ENCODE data around the gene A4GALT. TPM values are rescaled to one million over a fixed set of nuclear protein-coding genes. Genes with fewer than 3 reads are reported as not detected.

Gene A4GALT
- total RNA-seq, 1 donor from 2014 or later, result 94.9 TPM

DNA sequence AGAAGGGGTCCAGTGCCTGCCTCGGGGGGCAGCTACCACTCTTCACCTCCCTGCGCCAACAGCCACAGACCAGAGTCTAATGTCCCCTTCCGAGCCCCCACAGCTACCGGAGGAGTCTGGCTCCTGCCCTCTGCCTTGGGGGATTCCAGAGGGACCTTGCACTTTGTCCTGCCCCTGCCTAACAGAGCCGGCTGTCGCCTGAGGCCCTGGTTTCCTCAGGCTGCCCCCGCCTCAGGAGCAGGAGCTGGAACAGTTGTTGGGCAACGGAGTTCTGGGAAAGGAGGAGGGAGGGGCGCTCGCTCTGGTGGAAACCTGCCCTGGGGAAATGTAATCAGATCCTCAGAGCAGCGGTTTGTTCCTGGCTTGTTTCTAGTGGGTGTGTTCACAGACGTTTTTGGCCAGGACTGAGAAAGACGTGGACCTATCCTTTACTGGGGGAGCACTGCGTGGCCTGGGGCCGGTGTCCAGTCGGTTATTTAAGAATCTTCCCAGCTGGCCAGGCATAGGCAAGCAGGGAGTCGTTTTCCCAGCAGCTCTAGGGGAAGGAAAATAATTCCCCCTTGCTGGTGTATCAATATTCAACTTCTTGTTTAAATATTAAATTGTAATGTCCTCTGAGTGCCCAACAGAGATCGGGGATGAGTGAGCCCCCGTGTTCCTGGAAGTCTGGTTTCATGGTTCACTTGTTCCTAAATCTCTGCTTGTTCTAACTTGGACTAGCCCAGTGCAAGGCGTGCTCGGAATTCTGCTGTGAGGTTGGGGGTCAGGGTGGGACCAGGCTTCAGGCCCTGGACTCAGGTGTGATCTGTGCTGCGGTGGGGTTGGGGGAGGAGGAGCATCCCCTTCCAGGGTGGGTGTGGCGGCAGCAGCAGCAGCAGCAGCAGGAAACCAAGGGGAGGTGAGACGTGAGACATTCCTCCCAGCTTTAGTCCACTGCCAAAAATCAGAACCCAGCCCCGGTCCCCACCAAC, 32.1 kb downstream of the A4GALT start:
- peak overlapping the region; percentile 96 for H3K27ac ChIP-seq (replicated peaks)
- peaks cover 97% of the 10 kb centered on the region for H3K4me1 ChIP-seq
- peaks cover 35% of the 10 kb centered on the region for H3K36me3 ChIP-seq
- H3K9me3 ChIP-seq (replicated peaks), result no peaks in the 10 kb centered on the region
- H3K4me3 ChIP-seq, result peak overlapping the region; percentile 28
- intact Hi-C loops (cut with micrococcal nuclease), result no loop called here
- peak; percentile 90 for DNase-seq
- TF ChIP-seq, protein P1, sequence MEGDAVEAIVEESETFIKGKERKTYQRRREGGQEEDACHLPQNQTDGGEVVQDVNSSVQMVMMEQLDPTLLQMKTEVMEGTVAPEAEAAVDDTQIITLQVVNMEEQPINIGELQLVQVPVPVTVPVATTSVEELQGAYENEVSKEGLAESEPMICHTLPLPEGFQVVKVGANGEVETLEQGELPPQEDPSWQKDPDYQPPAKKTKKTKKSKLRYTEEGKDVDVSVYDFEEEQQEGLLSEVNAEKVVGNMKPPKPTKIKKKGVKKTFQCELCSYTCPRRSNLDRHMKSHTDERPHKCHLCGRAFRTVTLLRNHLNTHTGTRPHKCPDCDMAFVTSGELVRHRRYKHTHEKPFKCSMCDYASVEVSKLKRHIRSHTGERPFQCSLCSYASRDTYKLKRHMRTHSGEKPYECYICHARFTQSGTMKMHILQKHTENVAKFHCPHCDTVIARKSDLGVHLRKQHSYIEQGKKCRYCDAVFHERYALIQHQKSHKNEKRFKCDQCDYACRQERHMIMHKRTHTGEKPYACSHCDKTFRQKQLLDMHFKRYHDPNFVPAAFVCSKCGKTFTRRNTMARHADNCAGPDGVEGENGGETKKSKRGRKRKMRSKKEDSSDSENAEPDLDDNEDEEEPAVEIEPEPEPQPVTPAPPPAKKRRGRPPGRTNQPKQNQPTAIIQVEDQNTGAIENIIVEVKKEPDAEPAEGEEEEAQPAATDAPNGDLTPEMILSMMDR (IDR thresholded peaks at IDR 0.05; ENCODE audit: borderline replicate concordance), result no peak
- no peaks in the 10 kb centered on the region for H3K27me3 ChIP-seq (ENCODE audit: low read depth)

DNA sequence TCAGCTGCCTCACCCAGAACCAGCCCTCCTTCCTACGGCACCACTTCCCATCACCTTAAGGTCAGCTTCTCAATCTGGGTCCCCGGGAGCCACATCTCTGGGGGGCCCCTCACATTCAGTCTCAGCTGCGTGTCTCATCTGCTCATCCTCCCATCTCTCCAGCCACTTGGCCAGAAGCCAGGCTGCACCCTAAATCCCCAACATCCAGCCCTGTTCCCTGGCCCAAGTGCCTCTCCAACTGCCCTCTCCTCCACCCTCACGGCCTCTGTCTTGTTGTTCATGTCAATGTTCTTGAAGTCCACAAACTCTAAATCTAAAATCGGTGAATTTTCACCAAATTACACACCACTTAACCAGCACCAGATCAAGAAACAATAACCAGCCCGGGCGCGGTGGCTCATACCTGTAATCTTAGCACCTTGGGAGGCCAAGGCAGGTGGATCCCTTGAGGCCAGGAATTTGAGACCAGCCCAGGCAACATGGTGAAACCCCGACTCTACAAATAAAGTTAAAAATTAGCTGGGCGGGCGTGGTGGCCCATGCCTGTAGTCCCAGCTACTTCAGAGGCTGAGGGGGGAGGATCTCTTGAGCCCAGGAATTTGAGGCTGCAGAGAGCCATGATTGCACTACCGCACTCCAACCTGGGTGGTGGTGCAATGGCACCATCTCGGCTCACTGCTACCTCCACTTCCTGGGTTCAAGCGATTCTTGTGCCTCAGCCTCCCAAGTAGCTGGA, 33.7 kb downstream of the A4GALT start:
- Histone ChIP-seq H3K4me1 (peaks cover 98% of the 10 kb centered on the region), H3K9me3 (replicated peaks) (no peaks in the 10 kb centered on the region), H3K4me3 (no peak overlapping the region), H3K27ac (replicated peaks) (peak overlapping the region; percentile 96), H3K36me3 (peaks cover 19% of the 10 kb centered on the region), H3K27me3 (ENCODE audit: low read depth) (no peaks in the 10 kb centered on the region)
- DNase-seq, result no peak
- TF ChIP-seq, protein P1 (IDR thresholded peaks at IDR 0.05; ENCODE audit: borderline replicate concordance), result no peak
- intact Hi-C loops (cut with micrococcal nuclease), result no loop called here

DNA sequence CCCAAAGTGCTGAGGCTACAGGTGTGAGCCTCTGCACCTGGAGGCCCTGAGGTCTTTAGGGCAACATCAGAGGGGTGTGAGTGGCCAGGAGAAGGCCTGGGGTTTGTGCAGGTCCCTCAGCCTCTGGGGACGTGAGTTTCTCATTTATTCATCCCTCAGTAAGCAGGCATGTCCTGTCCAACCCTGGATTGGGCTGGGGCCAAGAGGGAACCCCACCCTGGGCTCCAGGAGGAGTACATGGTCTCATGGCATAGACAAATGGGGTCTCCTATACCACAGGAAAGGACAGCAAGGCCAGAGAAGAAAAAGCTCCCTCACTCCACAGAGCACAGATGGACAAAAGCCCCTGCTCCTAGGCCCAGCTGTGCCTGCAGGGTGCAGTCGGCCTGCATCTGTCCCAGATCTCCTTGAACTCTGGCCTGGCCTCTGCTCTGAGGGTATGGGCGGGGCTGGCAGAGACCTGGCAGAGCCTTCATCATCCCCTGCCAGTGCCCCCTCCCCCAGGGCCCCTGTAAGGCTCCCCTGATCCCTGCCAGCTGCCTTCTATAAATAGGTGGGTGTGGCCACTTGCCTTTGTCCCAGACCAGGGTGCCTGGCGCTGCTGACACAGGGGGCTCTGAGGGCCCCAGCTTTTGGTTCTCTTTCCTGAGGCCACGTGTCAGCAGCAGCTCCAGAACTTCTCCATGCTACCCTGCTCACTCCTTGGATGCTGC, 34.6 kb downstream of the A4GALT start:
- H3K36me3 ChIP-seq, result peaks cover 11% of the 10 kb centered on the region
- H3K27ac ChIP-seq (replicated peaks), result peak overlapping the region; percentile 96
- H3K9me3 ChIP-seq (replicated peaks), result no peaks in the 10 kb centered on the region
- intact Hi-C loops (cut with micrococcal nuclease), result no loop called here
- no peak overlapping the region for H3K4me3 ChIP-seq
- H3K4me1 ChIP-seq, result peaks cover 96% of the 10 kb centered on the region
- peak; percentile 81 for DNase-seq
- TF ChIP-seq, protein P1 (IDR thresholded peaks at IDR 0.05; ENCODE audit: borderline replicate concordance), result peak; percentile 23
- H3K27me3 ChIP-seq (ENCODE audit: low read depth), result no peaks in the 10 kb centered on the region

DNA sequence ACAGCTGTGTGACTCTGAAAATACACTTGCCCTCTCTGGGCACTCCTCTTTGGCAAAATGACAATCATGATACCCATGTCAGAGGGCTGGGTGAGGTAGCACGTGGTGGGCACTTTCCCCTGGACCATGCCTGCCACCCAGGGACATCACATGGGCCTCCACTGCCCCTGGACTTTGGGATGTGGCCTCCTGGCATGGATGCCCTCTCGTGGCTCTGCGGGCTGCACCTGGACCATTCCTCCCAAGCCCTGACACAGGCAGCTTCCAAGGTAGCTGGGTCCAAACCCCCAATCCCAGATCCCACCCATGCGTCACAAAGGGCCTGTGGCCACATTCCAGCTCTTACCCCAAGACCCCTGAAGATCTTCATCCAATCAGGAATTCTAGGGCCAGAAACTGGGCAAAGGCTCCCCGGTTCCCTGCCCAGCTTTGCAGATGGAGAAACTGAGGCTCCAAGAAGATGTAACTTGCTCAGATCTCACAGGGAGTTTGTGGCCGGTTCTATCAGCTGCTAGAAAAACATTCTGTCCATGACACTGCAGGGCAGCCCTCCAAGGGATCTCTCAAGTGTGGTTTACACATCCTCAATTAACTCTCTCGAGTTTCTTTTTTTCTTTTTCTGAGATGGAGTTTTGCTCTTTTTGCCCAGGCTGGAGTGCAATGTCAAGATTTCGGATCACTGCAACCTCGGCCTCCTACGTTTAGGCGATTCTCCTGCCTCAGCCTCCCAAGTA, 36.0 kb downstream of the A4GALT start:
- H3K9me3 ChIP-seq (replicated peaks), result no peaks in the 10 kb centered on the region
- peaks cover 2% of the 10 kb centered on the region for H3K36me3 ChIP-seq
- peak overlapping the region; percentile 12 for H3K4me3 ChIP-seq
- DNase-seq, result no peak
- peaks cover 98% of the 10 kb centered on the region for H3K4me1 ChIP-seq
- intact Hi-C loops (cut with micrococcal nuclease), result no loop called here
- TF ChIP-seq, protein P1 (IDR thresholded peaks at IDR 0.05; ENCODE audit: borderline replicate concordance), result no peak
- no peaks in the 10 kb centered on the region for H3K27me3 ChIP-seq (ENCODE audit: low read depth)
- H3K27ac ChIP-seq (replicated peaks), result peak overlapping the region; percentile 96

Measured in left ventricle myocardium inferior (tissue), 1 donor.